HG02763 (cell line): Measurements from ENCODE around the gene ANKS1A.
"Not testable (repeated sequence)": the region's sequence is repeated elsewhere in the genome, so short reads cannot be mapped to it uniquely, and the experiment has no call there.

Experiments
- ATAC-seq: cut with Tn5 transposase; IDR thresholded peaks from one replicate; pipeline ENCODE4 v1.9.1; 2021; ENCODE audit warnings: mild to moderate bottlenecking, moderate library complexity; ENCODE audit not compliant: unreplicated experiment

Gene ANKS1A

DNA sequence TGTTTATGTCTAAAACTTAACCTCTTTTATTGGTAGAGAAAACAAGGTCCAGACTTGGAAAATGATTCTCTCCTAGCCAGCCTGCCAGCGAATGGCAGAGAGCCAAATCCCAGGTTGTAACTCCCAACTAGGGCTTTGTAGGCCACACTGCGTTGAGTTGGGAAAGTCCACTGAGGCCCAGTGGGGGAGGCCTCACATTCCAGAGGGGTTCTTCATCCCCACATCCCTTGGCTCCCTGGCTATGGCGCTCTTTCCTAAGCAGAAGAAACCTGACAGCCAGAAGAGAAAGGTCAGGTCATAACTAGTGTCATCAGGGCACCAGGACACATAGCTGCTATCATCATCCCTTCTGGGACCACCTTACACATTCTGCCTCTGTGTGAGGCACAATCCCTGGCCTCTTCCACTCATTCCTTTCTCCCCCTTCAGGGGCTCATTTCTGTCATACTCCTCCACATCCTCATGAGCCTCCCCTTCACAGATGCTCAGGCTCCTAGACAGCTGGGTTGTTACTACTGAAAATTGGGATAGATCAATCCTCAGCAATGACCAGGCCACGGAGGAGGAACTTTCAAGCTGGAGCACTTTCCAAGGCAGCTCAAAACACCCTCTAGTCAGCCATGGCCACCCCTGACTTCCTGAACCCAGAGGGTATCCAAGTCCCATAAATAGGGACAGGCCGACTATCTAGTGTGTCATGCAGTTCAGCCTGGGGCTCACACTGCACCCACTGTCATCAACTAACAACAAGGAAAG, 203.5 kb downstream of the ANKS1A start:
- ATAC-seq, result no peak

DNA sequence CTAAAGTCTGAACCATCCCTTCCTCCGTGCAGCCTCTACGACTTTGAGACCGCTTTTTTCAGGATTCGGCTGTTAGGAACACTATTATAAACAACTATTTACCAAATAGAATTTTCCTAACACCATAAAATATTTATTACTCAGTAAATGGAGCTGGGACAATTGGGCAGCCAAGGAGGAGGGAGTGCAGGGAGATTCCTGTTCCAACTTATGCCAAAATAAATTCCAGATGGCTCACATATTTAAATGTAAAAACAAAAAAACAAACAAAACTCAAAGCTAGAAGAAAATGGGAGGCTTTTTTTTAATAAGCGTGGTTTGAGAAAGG, 204.0 kb downstream of the ANKS1A start:
- no peak for ATAC-seq

DNA sequence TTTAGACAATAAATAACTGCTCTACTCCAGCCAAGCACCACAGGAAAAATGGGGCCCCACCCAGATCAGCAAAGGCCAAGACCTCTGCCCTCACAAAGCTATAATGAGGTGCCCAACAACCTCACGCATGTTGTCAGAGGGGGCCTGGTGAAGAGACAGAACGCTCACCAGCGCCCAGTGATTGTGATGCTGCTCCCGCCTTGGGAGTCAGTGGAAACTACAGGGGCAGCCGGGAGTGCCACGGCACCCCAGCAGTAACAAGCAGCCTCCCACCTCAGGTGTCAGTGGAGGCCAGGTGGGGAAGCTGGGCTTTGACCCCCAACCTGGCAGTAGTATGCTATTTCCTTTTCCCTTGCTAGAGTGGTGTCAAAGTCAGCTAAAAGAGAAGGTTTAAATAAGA, 204.7 kb downstream of the ANKS1A start:
- no peak for ATAC-seq

DNA sequence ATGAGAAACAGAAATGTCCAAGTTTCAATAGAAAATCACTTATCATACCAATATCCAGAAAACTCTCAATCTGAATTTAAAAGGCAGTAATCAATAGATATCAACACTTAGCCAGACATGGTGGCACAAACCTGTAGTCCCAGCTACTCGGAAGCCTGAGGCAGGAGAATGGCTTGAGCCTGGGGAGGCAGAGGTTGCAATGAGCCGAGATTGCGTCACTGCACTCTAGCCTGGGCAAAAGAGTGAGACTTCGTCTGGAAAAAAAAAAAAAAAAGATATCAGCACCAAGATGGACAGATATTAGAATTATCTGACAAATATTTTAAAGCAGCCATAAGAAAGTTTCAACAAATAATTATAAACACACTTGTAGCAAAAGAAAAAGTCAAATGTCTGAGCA, 205.1 kb downstream of the ANKS1A start:
- ATAC-seq, result no peak

DNA sequence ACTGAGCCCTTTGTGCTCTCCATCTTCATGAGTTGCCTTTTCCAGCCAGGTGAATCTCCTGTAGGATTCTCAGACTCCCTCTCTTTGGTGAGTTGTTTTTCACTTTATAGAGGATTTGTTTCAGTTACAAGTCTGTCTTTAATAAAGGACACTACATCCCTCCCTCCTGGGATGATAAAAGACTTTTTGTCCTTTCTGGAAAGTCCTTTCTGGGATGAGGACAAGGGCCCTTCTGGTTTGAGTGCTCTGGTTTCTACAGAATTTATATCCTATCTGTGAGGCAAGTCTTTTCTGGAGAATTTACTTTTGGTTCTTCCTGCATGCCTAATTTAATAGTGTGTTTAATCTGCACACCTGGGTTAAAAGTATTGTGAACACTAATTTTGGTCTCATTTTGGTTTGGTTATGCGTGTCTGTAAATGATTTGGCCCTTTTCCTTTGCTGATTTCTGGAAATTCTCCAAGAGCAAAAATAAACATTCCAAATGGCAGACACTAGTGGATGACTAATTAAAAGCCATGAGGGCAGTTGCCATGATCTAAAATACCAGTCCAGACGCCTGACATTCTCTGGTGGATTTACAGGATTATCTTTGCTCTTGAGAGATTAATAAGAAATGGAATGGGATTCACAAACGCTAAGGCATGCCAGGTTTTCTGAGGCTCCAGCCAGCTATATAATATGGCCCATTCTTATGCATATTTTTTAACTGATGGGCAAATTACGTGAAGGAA, 207.2 kb downstream of the ANKS1A start:
- no peak for ATAC-seq

DNA sequence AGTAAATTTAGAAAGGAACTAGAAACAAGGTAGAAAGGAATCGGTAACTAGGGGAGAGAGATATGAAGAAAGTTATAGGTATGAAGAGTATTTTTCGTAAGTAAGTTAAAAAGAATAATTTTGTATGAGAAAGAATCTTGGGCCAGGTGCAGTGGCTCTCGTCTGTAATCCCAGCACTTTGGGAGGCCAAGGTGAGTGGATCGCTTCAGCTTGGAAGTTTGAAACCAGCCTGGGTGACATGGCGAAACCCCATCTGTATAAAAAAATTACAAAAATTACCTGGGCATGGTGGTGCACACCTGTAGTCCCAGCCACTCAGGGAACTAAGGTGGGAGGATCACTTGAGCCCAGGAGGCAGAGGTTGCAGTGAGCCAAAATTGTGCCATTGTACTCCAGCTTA, 210.1 kb downstream of the ANKS1A start:
- ATAC-seq, result no peak

DNA sequence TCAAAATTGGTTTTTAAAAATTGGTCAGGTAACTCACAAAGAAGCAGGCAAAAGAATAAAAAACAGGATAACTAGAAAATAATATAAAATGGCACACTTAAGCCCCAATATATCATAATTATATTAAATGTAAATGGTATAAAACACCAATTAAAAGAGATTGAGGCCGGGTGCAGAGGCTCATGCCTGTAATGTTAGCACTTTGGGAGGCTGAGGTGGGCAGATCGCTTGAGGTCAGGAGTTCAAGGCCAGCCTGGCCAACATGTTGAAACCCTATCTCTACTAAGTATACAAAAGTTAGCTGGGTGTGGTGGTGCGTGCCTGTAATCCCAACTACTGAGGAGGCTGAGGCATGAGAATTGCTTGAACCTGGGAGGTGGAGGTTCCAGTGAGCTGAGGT, 216.0 kb downstream of the ANKS1A start:
- ATAC-seq, result no peak

DNA sequence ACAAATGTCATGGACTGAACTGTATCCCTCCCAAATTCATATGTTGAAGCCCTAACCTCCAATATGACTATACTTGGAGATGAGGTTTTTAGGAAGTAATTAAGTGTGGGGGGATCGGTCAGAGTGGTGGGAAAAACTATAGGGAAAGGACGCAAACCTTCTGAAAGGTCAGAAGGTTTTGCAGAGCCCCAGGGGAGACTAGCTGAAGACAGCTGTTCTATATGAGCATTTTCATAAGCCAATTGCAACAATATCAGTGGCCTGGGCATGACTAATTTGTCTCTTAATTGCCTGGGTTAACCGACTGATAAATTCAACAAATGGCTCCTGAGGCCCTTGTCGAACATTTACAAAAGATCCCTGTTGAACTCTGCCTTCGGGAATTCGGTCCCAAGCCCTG, 217.0 kb downstream of the ANKS1A start:
- ATAC-seq, result not testable (repeated sequence)

DNA sequence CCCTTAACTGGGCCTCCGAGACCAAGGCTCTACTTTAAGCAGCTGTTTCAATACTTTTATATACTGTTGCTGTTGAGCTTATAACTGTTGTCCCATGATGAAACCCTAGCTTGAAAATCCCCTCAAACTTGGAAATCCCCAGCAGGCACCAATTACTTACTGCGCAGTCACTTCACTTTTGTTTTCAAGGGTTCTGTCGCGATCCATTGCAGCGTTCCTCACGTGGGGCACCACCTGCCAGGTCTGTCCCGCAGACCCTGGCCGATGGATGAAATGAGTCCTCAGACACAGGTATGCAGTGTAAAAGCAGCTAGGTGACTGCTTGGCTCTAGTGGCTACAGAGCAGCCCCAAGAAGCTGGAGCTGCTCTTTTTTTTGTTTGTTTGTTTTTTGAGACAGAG, 218.2 kb downstream of the ANKS1A start:
- ATAC-seq, result not testable (repeated sequence)

DNA sequence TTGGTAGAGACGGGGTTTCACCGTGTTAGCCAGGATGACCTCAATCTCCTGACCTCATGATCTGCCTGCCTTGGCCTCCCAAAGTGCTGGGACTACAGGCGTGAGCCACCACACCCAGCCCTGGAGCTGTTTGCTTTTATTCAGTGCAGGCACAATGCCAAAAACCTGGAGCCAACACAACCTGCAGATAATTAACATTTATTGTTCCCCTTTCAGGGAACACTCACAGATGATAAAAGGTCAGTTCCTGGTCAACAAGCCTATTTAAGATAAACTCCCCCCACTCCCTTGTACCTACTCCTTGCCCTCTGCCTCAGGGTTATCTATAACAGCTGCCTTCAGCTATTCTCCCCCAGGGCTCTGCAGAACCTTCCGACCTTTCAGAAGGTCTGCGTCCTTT, 218.7 kb downstream of the ANKS1A start:
- not testable (repeated sequence) for ATAC-seq

DNA sequence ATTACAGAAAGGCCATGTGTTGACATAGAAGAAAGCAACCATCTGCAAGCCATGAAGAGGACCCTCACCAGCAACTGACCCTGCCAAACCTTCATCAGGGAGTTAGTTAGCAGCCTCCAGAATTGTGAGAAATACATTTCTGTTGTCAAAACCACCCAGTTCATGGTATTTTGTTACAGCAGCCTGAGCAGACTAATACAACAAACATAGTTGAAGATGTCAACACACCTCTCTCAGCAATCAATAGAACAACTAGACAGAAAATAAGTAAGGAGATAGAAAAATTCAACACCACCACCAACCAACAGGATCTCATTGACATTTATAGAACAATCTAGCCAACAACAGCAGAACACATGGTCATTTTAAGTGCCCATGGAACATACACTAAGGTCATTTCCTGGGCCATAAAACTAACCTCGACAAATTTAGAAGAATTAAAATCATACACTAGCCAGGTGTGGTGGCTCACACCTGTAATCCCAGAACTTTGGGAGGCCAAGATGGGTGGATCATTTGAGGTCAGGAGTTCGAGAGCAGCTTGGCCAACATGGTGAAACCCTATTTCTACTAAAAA, 219.3 kb downstream of the ANKS1A start:
- no peak for ATAC-seq

DNA sequence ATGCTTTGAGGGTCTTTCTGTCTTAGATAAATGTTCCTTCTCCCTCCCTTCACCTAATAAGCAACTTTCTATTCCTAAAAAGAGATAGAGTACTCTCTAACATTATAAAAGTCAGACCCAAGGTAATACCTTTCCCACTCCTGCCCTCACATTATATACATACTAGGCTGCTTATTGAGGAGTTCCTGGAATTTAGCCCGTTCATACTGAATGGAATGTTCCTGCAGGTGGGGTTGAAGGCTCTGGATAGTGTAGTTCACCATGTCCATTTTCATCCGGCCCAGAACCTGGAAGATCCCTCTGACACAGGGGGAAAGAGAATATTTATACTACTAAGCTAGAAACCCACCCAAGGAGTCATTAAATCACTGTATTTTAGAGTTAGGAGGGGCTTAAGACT, 231.7 kb downstream of the ANKS1A start:
- ATAC-seq, result no peak

DNA sequence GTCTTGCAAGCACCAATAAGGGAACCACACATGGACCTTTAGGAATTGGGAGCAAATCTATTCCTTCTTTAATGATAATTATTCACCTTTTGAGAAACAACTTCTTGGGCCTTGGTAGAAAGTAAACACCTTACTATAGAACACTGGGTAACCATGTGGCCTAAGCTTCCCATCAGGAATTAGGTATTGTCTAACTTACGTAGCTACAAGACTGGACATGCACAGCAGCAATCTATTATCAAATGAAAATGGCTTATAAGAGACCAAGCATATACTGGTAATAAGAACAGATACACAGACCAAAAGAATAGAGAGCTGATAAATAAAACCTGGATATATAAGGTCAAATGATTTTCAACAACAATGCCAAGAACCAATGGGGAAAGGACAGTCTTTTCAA, 235.3 kb downstream of the ANKS1A start:
- ATAC-seq, result no peak

DNA sequence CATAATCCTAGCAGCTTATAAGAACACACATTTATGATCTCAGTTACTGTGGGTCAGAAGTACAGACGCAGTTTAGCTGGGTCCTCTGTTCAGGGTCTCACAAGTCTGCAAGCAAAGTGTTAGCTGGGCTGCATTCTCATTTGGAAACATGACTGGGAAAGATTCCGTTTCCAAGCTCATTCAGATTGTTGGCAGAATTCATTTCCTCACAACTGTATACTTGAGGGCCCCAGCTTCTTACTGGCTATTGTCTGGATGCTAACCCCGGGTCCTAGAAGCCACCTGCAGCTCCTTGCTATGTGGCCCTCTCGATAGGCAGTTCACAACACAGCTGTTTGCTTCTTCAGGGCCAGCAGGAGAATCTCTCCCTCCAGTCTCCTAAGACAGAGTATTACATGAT, 239.0 kb downstream of the ANKS1A start:
- no peak for ATAC-seq

DNA sequence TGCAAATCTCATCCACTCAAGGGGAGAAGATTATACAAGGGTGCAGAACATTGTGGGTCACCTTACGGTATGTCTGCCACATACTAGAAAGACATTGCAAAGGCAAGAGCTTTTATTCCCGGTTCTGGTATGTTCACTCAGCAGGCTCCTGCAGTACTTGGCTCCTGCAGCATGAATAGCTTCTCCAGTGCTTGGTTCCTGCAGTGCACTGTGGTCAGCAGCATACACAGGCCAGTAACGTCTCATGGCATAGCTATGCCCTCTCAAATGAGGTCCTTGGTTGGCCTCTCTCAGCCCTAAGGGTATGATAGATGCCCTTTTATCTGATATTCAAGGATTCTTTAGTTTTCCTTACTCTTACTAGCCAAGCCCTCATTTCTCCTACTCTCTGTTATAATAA, 239.4 kb downstream of the ANKS1A start:
- ATAC-seq, result no peak

DNA sequence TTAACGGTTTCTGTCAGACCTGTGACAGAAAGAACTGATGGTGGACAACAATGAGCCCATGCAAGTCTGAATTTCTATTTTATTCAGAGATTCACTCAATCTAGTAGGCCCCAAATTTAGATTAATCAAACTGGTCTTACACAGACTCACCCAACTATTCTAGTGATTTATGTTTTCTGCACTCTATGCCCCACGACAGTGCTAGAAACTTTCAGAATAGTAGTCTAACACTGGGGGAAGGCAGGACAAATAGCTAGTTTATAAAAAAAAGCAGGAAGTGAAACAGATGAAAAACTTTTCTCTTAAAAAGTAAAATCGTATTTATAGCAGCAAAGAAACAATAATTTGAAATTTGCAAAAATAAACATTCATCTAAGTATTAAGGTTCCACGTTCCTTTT, 247.1 kb downstream of the ANKS1A start:
- ATAC-seq, result no peak

DNA sequence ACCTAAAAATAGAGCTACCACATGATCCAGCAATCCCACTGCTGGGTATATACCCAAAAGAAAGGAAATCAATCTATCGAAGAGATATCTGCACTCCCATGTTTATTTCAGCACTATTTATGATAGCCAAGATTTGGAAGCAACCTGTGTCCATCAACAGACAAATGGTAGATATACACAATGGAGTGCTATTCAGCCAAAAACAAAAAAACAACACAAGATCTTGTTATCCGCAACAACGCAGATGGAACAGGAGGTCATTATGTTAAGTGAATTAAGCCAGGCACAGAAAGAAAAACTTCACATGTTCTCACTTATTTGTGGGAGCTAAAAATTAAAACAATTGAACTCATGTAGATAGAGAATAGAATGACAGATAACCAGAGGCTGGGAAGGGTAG, 249.1 kb downstream of the ANKS1A start:
- not testable (repeated sequence) for ATAC-seq

DNA sequence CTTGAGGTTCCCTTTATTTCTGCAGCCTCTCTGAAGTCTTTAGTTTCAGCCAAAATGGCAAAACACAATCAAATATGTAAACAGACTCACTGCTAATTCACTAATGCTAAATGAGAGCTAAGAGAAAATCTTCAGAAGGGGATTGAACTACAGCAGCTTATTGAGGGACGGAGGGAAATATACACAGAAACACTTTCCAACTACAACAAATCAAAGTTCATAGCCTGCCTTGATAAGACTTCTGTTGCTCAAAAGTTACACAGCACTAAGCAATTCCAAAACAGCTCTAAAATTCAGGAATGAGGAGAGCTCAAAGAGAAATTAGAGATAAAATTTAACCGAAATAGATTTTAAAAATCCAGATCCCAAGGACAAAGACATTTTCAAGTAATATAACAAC, 250.4 kb downstream of the ANKS1A start:
- no peak for ATAC-seq

DNA sequence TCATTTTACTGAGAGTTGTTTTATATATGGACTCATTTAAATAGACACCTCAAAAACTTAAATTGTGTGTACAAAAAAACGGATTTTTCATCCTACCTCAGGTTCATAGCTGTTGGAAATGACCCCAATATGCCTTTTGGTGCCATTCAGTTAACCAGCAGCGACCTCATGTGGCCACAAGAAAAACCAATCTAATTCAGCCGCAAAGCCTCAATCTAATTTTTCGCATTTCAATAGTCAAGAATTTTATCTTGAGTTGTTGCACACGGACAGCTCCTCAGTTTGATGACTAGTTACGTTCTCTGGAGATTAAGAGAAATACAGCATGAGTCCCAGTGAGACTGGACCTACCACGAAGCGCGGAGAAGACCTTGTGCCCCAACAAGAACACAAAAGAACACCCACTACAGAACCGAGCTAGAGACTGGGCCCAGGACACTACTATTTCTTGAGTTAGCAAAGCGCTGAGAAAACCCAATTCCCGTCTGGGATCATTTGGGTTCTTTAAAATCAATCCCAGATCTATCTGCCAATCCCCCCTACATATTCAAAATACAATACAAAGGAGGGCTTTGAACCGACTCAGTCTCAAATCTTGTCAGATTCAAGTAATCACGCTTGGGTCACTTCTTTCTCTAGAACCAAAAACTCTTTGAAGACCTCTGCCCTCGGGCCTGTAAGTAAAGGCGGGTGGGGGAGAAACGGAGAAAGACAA, 251.0 kb downstream of the ANKS1A start:
- ATAC-seq, result no peak

DNA sequence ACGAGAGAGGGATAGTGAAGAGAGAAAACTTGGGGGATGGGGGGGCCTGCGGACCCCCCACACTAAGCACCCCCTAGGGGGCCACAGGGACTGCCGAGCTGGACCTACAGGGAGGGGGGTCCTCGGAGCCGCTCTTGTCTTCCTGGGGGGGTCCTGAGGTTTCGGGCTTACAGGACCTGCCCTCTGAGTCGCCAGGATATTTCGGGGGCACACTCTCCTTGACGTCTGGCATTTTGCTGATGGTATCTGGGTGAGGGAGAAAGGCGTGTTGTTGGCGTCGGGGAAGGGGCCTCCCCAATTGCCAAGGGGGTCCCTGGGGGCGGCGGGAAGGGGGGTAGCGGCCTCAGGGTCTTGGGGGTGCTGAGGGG, 251.6 kb downstream of the ANKS1A start:
- ATAC-seq, result no peak
